Measurements from ENCODE around the gene PLCB3. TPM values are rescaled to one million over a fixed set of nuclear protein-coding genes. Genes with fewer than 3 reads are reported as not detected.

PLCB3 gene
- total and polyA plus RNA-seq, 2 donors (not counting 1 experiment from before 2014, with no cell fraction given): 17.2 to 37.2 TPM

GRCh38 chr11:64235437-64236161 lies 15.7 kb upstream of the PLCB3 start:
- Histone ChIP-seq H3K27me3 (ENCODE audit: control insufficient read depth, insufficient read depth, low read length) (no peaks in the 10 kb centered on the region), H3K27ac (ENCODE audit: insufficient read depth, low read length) (no peak overlapping the region), H3K9me3 (ENCODE audit: control insufficient read depth, insufficient read depth, low read depth, low read length) (no peaks in the 10 kb centered on the region), H3K4me2 (ENCODE audit: extremely low read depth, insufficient read depth, low read length) (peak overlapping the region; percentile 96), H2AFZ (ENCODE audit: low read length) (no peak overlapping the region), H3K4me1 (ENCODE audit: control insufficient read depth, extremely low read depth, insufficient read depth, low read length) (peaks cover 10% of the 10 kb centered on the region), H3K9ac (ENCODE audit: insufficient read depth, low read length) (no peak overlapping the region), H3K79me2 (ENCODE audit: control insufficient read depth, insufficient read depth, low read length) (peaks cover 8% of the 10 kb centered on the region), H3K4me3 (replicated peaks in 1 of 4; ENCODE audit: control extremely low read depth in 1 of 4, insufficient read depth in 1 of 4, low read depth in 3 of 4, low read length in 4 of 4) (peak overlapping the region; percentile 54 to 76 (median 70)), H4K20me1 (ENCODE audit: control insufficient read depth, extremely low read depth, insufficient read depth, low read length) (no peaks in the 10 kb centered on the region), H3K36me3 (ENCODE audit: control insufficient read depth, insufficient read depth, low read length) (peaks cover 13% of the 10 kb centered on the region)
- DNase-seq (ENCODE audit: low read depth in 2 of 2): no peak
- TF ChIP-seq CTCF (conservative IDR thresholded peaks at IDR 0.05 in 1 of 2, IDR thresholded peaks at IDR 0.05 in 1 of 2; ENCODE audit: low read depth in 1 of 2, low read length in 2 of 2): no peak
- TF ChIP-seq EZH2 (IDR thresholded peaks at IDR 0.05; ENCODE audit: low read length, missing control alignments): no peak

- Histone ChIP-seq H3K4me2 (ENCODE audit: extremely low read depth, insufficient read depth, low read length) (no peak overlapping the region), H3K9me3 (ENCODE audit: control insufficient read depth, insufficient read depth, low read depth, low read length) (no peaks in the 10 kb centered on the region), H4K20me1 (ENCODE audit: control insufficient read depth, extremely low read depth, insufficient read depth, low read length) (no peaks in the 10 kb centered on the region), H3K27ac (ENCODE audit: insufficient read depth, low read length) (no peak overlapping the region), H3K79me2 (ENCODE audit: control insufficient read depth, insufficient read depth, low read length) (peaks cover 14% of the 10 kb centered on the region), H3K9ac (ENCODE audit: insufficient read depth, low read length) (no peak overlapping the region), H3K36me3 (ENCODE audit: control insufficient read depth, insufficient read depth, low read length) (peaks cover 13% of the 10 kb centered on the region), H2AFZ (ENCODE audit: low read length) (no peak overlapping the region), H3K4me3 (replicated peaks in 1 of 4; ENCODE audit: control extremely low read depth in 1 of 4, insufficient read depth in 1 of 4, low read depth in 3 of 4, low read length in 4 of 4) (no peak overlapping the region), H3K27me3 (ENCODE audit: control insufficient read depth, insufficient read depth, low read length) (no peaks in the 10 kb centered on the region), H3K4me1 (ENCODE audit: control insufficient read depth, extremely low read depth, insufficient read depth, low read length) (peaks cover 7% of the 10 kb centered on the region)
- TF ChIP-seq CTCF (conservative IDR thresholded peaks at IDR 0.05 in 1 of 2, IDR thresholded peaks at IDR 0.05 in 1 of 2; ENCODE audit: low read depth in 1 of 2, low read length in 2 of 2) (no peak), EZH2 (IDR thresholded peaks at IDR 0.05; ENCODE audit: low read length, missing control alignments) (no peak)
- no peak for DNase-seq (ENCODE audit: low read depth in 2 of 2)
Observed at GRCh38 chr11:64237484-64237951, 13.8 kb upstream of the PLCB3 start.

GRCh38 chr11:64238076-64238475 lies 13.3 kb upstream of the PLCB3 start:
- Histone ChIP-seq H3K27me3 (ENCODE audit: control insufficient read depth, insufficient read depth, low read length) (no peaks in the 10 kb centered on the region), H4K20me1 (ENCODE audit: control insufficient read depth, extremely low read depth, insufficient read depth, low read length) (no peaks in the 10 kb centered on the region), H3K79me2 (ENCODE audit: control insufficient read depth, insufficient read depth, low read length) (peaks cover 16% of the 10 kb centered on the region), H3K36me3 (ENCODE audit: control insufficient read depth, insufficient read depth, low read length) (peaks cover 14% of the 10 kb centered on the region), H3K4me3 (replicated peaks in 1 of 4; ENCODE audit: control extremely low read depth in 1 of 4, insufficient read depth in 1 of 4, low read depth in 3 of 4, low read length in 4 of 4) (no peak overlapping the region), H3K27ac (ENCODE audit: insufficient read depth, low read length) (no peak overlapping the region), H3K9ac (ENCODE audit: insufficient read depth, low read length) (no peak overlapping the region), H3K4me1 (ENCODE audit: control insufficient read depth, extremely low read depth, insufficient read depth, low read length) (peaks cover 9% of the 10 kb centered on the region), H2AFZ (ENCODE audit: low read length) (no peak overlapping the region), H3K4me2 (ENCODE audit: extremely low read depth, insufficient read depth, low read length) (no peak overlapping the region), H3K9me3 (ENCODE audit: control insufficient read depth, insufficient read depth, low read depth, low read length) (no peaks in the 10 kb centered on the region)
- DNase-seq (ENCODE audit: low read depth in 2 of 2): no peak
- TF ChIP-seq CTCF (conservative IDR thresholded peaks at IDR 0.05 in 1 of 2, IDR thresholded peaks at IDR 0.05 in 1 of 2; ENCODE audit: low read depth in 1 of 2, low read length in 2 of 2) (no peak), EZH2 (IDR thresholded peaks at IDR 0.05; ENCODE audit: low read length, missing control alignments) (no peak)

All from fibroblast of lung (primary cell).